Fibroblast of peridontal ligament (primary cell): Measurements from ENCODE around the gene SGSH.
A peak's percentile ranks its signal among the peaks of the same experiment; 100 is the strongest.

ENCODE experiments used
- DNase-seq: peaks from one replicate; pipeline ENCODE4 v3.0.0-alpha.2; 2010; ENCODE audit errors: extremely low read depth

SGSH gene

GRCh38 chr17:80227156-80227555 is 7.0 kb upstream of the SGSH start:
- DNase-seq, result no peak

GRCh38 chr17:80225230-80225629 is 5.1 kb upstream of the SGSH start:
- no peak for DNase-seq

- DNase-seq, result no peak
Observed at GRCh38 chr17:80224683-80225082, 4.5 kb upstream of the SGSH start.

GRCh38 chr17:80223838-80224497 is 3.8 kb upstream of the SGSH start:
- no peak for DNase-seq

- DNase-seq, result no peak
Observed at GRCh38 chr17:80223142-80223815, 3.1 kb upstream of the SGSH start.

GRCh38 chr17:80222376-80223141 is 2.4 kb upstream of the SGSH start:
- no peak for DNase-seq

GRCh38 chr17:80221351-80222105 is 1.4 kb upstream of the SGSH start:
- no peak for DNase-seq

GRCh38 chr17:80220736-80221215 is 643 bp upstream of the SGSH start:
- peak; percentile 8 for DNase-seq

GRCh38 chr17:80219763-80220053 is 425 bp downstream of the SGSH start:
- no peak for DNase-seq

- peak; percentile 87 for DNase-seq
Observed at GRCh38 chr17:80219013-80219762, 945 bp downstream of the SGSH start.

- DNase-seq, result no peak
Observed at GRCh38 chr17:80218391-80218790, 1.7 kb downstream of the SGSH start.

GRCh38 chr17:80217703-80218362 is 2.3 kb downstream of the SGSH start:
- DNase-seq, result no peak

- DNase-seq, result no peak
Observed at GRCh38 chr17:80216473-80217456, 3.4 kb downstream of the SGSH start.

GRCh38 chr17:80214878-80215210 is 5.3 kb downstream of the SGSH start:
- no peak for DNase-seq

- DNase-seq, result no peak
Observed at GRCh38 chr17:80214012-80214877, 5.9 kb downstream of the SGSH start.

GRCh38 chr17:80213643-80213975 is 6.5 kb downstream of the SGSH start:
- no peak for DNase-seq

- DNase-seq, result no peak
Observed at GRCh38 chr17:80212962-80213642, 7.0 kb downstream of the SGSH start.

- no peak for DNase-seq
Observed at GRCh38 chr17:80212511-80212910, 7.6 kb downstream of the SGSH start.
